ENCODE results near the gene CCSAP.
A peak's percentile ranks its signal among the peaks of the same experiment; 100 is the strongest.

CCSAP gene

DNA sequence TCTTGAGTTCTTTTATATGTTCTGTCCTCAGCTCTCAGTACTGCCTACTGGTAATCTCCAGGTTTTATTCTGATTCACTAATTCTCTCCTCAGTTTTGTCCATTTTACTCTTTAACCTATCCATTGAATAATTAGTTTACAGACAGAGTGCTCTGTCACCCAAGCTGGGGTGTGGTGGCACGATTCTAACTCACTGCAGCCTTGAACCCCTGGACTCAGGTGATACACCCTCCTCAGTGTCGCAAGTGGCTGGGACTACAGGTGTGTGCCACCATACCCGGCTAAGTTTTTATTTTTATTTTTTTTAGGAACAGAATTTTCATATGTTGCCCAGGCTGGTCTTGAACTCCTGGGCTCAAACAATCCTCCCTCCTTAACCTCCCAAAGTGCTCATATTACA is 58.0 kb downstream of the CCSAP start:
- DNase-seq = no peak

DNA sequence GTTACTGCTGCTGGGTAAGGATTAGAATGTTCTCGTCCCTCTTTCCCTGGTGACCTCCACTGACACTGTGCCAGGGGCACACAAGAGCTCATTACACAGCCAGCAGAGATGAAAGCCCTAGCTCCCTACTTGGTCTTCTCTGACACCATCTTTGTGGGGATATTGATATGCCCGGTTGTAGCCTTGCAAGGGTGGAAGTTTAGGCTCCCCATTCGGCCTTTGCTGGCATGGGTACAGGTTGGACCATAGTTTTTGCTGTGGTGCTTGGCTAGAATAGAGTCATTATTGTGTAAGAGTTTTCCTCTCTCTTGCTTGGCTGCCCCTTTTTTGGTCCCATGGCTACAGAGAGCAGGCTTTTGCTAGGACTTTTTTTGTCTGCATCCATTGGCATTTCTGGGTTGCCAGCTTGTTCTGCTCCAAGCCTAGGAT is 59.6 kb downstream of the CCSAP start:
- no peak for DNase-seq

DNA sequence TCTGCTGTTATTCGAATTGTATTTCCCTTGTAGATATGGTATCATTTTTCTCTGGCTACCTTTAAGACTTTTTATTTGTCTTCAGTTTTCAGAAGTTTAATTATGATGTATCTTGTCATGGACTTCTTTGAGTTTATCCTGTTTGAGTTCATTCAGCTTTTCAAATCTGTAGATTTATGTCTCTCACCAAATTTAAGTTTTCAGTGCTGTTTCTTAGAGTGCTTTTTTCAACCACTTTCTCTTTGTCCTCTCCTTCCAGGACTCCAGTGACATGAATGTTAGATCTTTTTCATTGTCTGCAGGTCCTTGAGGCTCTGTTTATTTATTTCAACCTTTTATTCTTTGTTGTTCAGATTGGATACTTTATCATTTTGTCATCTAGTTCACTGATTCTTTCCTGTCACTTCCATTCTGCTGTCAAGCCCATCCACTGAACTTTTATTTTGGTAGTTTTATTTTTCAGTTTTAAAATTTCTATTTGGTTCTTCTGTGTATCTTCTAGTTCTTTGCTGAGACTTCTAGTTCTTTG is 60.5 kb downstream of the CCSAP start:
- DNase-seq = no peak

DNA sequence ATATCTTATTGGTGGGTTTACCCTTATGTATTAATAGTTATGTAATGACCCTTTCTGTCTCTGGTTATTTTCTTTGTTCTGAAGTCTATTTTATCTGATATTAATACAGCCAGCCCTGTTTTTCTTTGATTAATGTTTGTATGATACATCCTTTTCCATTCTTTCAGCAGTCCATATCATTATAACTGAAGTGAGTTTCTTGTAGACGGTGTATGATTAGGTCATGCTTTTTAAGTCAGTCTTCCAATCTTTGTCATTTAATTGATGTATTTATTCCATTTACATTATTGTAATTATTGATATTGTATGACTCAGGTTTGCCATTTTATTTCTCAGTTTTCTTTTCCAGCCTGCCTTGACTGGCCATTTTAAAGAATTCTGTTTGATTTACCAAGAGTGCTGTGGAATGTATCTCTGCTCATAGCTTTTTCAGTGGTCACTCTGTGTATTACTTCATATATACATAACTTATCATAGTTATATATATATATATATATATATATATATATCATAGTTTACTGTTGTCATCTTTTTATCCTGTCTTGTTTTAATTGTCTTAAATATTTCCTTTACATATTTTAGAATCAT is 61.4 kb downstream of the CCSAP start:
- no peak for DNase-seq

DNA sequence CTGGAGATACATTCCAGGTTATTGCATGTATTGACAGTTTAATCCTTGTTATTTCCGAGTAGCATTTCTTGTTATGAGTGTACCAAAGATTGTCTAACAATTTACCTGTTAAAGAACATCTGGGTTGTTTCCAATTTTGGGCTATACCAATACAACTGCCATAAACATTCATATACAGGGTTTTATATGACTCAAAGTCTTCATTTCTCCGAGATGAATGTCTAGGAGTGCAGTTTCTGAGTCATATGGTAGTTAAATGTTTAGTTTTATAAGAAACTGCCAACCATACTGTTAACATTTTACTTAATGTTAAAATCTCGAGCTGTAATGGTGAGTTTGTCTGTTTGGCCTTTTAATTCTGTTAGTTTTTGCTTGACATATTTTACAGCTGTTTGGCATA is 61.9 kb downstream of the CCSAP start:
- DNase-seq = no peak

DNA sequence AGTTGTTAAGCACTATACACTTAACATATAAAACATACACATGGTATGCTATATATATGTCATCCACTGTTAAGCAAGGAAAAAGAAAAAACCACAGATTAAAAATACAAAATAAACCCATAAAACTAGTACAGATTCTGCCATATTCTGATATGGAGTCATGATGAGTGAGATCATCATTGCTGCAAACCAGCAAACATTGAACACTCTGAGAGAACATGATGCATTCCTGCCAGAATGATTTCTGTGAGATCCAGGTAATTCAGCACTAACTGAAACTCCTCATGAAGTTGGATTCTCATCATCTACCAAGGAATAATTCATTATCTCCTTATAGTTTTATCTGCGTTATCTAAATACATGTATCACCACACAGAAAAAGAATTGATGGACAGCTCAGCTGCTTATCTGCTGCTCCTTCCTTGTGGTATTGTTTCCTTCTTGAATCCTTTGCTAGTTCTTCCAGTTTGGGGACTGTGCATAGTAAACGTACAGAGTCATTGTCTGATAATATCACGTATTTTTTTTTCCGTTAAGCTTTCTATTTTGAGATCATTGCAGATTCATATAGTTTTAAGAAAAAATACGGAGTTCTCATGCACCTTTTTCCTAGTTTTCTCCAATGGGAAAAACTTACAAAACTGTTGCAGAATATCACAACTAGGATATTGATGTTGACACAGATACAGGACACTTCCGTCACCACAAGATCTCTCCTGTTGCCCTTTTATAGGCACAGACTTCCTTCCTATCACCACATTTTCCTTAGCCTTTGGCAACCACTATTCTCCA is 62.6 kb downstream of the CCSAP start:
- DNase-seq = no peak

DNA sequence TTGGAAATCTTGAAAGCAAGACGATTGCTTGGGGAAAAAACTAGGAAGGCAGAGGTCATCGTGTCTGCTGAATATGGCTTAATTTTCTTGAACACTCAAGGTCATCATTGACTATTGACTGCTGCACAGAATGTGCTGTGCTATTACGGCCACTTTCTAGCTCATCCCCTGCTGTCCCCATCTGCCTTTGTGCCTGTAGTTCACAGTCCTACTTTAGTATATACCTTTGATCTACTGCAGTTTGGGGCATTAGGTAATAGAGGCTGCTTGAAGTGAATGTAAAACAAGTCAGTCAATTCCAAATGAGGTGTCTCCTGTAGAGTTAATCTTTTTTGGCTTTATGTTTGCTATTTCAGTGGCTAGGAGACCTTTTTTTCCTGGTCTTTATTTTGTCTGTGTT is 63.6 kb downstream of the CCSAP start:
- DNase-seq = no peak

DNA sequence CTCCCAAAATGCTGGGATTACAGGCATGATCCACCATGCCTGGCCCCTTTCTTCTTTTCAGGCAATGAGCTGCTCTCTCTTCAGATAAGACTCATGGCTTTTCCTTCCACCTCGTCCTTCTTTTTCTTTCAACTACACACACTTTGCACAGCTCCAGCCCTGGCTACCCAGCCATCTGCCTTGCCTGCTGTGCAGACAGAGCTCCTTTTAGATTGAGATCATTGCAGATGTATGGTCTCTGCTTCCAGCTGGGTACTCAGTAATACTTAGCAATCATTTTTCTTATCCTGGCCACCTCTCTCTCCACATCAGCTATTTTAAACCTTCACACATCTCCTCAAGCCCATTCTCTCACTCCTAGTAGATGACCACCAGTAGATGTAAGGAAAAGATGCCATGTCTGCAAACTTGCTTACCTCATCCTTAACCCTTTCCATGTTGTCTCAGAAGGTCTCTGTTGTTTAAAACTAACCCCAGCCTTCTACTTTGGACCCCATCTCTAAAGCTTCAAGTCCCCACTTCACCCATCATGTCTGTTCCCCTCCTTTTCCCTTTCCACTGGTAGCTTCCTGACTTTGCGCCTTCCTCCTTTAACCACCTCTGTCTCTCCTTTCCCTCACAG is 64.6 kb downstream of the CCSAP start:
- DNase-seq = no peak

DNA sequence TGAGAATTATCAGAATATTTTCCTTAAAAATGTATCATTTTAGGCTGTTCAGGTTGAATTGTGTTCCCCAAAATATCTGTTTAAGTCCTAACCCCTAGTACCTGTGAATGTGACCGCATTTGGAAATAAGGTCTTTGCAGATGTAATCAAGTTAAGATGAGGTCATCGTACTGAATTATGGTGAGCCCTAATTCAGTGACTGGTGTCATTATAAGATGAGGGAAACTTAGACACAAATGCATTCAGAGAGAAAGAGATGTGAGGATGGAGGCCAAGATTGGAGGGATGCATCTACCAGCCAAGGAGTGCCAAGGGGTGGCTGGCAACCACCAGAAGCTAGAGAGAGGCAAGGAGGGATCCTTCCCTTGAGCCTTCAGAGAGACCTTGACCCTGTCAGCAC is 67.8 kb downstream of the CCSAP start:
- no peak for DNase-seq

DNA sequence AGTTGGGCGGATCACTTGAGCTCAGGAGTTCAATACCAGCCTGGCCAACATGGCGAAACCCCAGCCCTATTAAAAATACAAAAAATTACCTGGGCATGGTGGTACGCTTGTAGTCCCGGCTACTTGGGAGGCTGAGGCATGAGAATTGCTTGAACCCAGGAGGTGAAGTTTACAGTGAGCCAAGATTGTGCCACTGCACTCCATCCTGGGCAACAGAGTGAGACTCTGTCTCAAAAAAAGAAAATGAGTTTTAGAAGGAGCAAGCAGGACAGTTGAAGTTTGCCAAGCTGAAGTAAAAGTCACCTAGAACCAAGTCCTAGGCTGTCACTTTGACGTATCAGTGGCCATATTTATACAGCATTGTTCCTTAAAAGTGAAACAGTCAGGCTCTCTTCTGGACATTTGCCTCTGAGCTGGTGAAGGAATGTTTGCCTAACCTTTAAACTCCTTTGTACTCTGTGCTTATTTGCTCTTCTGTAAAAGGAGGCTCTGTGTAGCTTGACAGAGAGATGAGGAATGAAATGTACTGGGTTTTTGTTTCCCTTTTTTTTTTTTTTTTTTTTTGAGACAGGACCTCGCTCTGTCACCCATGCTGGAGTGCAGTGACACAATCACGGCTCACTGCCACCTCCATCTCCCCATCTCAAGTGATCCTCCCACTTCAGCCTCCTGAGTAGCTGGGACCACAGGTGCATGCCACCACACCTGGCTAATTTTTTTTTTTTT is 69.2 kb downstream of the CCSAP start:
- peak; percentile 16 for DNase-seq

DNA sequence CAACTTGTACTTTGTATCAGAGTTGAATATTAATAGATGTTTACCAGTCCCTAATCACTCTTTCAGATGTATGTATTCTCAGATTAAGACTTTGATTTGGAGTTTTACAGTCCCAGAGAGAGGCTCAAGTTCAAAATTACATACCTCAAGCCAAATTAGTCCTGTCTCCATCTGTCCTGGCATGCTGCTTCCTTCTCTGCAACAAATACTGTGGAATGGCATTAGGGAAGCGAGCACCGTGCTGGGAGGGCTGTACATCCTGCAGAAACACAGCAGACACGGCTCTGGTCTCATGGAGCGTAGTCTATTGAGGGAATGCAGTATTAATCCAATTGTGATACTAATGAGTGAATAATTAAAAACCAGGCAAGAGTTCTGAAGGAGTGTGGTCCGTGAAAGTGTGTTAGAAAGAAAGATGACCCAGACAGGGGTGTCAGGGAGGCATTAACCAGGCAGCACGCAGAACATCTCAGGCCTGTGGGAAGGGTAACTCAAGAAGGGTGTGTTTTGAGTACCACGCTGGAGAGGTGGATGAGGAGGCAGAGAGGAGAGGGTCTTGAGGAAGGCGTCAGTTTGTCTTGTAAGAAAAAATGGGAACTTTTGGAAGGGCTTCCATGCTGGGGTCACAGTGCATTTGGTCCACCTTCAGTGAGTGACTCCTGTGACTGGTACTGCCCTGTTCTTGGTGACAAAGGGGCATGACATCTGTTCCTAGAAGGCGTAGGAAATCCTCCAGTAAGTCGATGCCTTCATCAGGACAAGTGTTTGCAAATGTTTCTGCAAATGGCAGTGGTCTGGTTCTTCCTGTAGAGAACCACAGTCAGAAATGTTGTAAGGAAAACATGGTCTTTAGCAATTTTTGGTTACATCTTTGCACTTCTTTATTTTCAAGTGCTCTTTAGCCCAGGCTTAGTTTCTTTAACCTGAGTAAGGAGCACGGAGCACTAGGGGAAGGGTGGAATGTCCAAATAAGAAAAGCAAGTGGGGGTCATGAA is 70.4 kb downstream of the CCSAP start:
- DNase-seq = peak; percentile 74

DNA sequence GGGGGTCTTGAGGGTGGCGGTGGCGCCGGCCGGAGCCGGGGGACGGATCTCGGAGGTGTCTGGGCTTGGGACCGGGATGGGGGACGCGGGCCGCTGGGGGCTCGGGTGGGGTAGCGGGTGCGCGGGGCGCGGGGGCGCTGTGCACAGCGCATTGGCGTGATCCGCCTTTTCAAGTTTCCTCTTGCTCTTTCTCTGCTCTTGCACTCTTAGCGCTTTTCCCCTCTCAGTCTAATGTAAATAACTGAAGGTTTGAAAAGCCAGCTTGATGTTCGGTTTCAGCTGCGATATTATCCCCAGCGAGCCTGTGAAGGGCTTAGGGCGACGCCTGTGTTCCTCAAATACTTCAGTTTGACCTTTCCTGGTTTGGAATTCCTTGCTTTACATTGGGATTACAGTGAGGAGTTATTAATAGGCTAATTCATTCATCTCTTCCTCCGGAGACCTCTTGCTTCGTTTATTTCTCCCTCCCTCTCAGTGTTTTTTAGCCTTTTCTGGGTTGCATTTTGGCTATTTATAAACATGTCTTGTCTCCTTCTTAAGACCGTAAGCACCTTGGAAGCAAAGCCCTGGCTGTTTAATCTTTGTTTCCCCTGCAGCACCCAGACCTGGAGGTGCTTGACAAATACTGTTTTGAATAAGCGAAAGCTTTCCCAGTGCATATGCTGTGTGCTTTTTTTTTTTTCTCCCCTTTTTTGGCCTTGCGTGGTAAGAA is 71.2 kb downstream of the CCSAP start:
- DNase-seq = peak; percentile 21

All from inflammatory macrophage treated with lipopolysaccharide for 4 hours (primary cell).